NCI-H82 treated with DMSO at 0.1 percent for 48 hours (cell line): Measurements from ENCODE around the gene PAXIP1.
"Not testable (repeated sequence)": the region's sequence is repeated elsewhere in the genome, so short reads cannot be mapped to it uniquely, and the experiment has no call there.

Experiments
- DNase-seq: peaks from one replicate; lab custom pipeline; 2025; ENCODE audit not compliant: unreplicated experiment; lab: John Stamatoyannopoulos, UW

Gene PAXIP1

DNA sequence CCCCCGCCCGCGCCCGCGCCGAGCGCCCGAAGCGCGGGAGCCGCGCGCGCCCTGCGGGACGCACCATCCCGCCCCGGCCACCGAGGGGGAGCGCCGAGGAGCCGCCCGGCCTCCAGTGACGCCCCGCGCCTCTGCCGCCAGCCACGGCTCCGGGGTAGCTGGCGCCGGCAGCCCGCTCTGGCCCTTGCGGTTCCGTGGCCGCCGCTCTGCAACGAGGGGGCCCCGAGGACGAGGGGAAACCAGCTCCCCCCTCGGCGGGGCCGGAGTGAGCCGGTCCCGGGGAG lies at the start of gene PAXIP1:
TSS of gene PAXIP1 (minus strand) at position 33 of the 284 bp plus-strand sequence. CDS start 195 bp downstream, outside the sequence.
- DNase-seq = no peak

DNA sequence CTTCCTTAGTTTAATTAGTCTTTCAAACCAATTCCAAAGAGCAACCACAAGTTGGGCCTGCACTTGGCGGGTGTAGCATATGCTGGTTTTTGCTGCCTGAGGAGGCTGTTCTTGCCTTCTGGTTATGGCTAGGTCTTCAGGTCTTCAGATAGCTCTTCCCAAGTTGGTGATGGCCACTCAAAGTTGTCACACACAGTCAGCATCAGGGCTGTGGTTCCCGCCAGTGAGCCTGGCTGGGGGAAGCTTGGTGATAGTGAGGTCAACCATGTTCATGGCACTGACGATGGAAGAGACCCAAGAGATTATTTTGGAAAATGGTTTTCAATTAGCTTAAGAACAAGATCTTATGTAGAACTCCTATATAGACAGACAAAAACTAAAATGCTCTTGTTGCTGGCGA lies 48.4 kb upstream of the PAXIP1 start:
- DNase-seq = no peak

DNA sequence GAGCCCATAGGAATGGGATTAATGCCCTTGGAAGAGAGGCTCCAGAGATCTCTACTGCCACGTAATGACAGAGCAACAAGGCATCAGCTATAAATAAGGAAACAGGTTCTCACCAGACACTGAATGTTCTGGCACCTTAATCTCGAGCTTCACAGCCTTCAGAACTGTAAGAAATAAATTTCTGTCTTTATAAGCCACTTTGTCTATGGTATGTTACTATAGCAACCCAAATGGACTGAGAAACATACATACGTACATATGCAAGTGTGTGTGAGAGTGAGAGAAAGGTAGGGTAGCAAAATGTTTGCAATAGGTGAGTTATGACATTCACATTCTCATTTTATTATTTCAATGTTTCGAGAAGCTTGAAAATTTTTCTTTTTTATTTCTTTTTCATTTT lies 45.1 kb upstream of the PAXIP1 start:
- no peak for DNase-seq

DNA sequence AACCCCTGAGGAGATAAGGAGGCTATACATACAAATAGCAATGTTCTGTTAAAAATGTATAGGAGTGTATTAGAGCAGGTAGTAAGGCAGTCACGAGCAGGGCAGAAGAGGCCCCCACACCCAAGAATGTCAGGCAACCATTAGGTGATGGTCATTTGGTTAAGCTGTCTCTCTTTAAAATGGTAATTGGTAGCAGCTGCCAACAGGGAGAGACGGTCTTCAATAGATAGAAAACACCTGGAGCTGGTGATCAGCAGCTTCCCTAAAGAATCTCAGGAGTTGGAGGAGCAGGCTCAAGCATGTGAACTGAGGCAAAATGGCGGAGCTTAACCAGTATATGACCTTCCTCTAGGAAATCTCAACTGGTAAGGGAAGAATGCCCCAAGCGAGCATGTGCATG lies 40.8 kb upstream of the PAXIP1 start:
- no peak for DNase-seq

DNA sequence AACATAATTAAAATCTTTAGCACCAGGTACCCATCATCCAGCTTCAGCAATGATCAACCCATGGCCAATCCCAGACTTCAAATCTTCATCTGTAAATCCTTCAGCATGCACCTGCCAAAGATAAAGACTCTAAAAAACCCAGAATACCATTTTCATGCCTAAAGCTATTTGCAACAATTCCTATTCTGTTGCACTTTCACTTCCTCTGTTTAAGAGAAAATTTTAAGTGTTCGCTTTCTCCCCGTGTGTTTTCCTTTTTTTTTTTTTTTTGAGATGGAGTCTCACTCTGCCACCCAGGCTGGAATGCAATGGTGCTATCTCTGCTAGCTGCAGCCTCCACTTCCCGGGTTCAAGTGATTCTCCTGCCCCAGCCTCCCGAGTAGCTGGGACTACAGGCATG lies 35.4 kb upstream of the PAXIP1 start:
- DNase-seq = no peak

- DNase-seq = not testable (repeated sequence)
Measured at GRCh38 chr7:155034495-155034894, 31.6 kb upstream of the PAXIP1 start.

DNA sequence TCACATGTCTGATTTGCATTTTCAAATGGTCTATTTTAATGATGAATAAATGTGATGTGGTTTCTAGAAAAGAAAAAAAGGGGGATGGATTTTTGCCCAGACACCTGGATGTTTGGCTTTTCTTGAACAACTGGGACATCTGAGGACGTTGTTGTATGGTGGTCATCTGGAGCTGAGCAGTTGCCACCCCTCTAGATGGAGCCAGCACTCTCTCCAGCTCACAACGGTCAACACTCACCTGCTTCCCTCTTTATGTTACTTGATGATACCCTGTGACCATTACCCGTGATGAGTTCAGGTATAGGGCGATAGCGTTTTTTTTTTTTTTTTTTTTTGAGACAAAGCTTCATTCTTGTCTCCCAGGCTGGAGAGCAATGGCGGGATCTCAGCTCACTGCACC lies 30.1 kb upstream of the PAXIP1 start:
- no peak for DNase-seq

DNA sequence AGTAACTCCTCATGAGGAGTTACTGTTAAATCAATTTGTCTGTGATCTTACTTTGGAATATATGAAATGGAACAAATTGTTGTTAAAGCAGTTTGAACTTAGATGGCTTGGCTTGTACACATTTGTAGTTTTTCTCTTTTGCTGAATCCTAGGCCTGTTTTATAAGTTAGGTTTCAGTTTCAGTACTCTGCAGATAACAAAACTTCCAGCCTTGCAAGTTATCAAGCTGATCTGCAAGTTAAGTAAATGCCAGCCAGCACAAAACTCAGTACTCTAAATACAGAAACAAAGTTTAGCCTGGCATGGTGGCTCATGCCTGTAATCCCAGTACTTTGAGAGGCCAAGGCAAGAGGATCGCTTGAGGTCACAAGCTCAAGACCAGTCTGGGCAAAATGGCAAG lies 25.0 kb upstream of the PAXIP1 start:
- no peak for DNase-seq

DNA sequence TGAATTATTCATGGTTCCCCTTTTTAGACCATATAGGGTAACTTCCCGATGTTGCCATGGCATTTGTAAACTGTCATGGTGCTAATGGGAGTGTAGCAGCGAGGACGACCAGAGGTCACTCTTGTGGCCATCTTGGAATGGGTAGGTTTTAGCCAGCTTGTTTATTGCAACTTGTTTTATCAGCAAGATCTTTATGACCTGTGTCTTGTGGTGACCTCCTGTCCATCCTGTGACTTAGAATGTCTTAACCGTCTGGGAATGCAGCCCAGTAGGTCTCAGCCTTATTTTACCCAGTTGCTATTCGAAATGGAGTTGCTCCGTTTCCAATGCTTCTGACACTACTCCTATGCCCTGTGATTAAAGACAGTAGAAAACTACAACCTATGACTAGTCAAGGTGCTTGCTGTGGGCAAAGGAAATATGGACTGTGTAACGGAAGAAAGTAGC lies 18.8 kb upstream of the PAXIP1 start:
- DNase-seq = no peak

DNA sequence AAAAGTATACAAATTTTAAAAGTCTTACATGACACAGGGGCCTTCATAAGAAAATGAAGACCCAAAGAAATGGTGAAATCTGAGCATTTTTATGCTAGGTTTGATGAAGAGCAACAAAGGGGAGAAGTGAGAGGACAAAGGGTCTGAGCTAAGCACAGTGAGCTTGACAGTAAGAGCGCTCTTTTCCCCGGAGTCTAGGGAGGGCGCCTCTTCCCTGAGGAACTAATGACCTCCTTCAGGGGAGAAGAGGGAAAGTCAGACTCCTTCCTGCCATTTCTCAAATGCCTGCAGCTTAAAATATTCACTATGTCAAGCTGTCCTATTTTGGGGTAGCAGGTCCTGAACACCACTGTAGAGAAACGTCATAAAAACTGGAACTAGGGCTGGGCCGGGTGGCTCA lies 18.1 kb upstream of the PAXIP1 start:
- DNase-seq = no peak

- no peak for DNase-seq
Measured at GRCh38 chr7:155017834-155018233, 14.9 kb upstream of the PAXIP1 start.

DNA sequence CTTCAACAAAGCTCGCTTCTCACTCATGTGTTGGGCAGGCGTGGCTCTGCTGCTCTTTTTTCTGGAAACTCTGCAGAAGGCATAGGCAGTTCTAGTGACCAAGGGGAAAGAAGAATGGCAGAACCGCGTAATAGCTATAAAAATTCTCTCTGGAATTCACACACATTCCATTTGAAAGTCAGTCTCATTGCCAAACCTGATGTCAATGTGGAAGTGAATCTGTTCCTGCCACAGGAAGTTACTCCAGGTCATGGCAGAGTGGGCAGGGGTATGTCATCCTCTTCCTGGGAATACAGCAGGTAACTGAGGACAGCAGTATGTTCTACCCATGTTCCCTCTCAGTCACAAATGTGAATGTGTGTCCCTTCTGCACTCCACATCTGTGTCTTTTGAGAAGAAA lies 8.2 kb upstream of the PAXIP1 start:
- DNase-seq = no peak

GRCh38 chr7:155009570-155010157 lies 6.7 kb upstream of the PAXIP1 start:
- peak; percentile 6 for DNase-seq

- no peak for DNase-seq
Measured at GRCh38 chr7:155007947-155008346, 5.0 kb upstream of the PAXIP1 start.

GRCh38 chr7:155003376-155004214 lies 671 bp upstream of the PAXIP1 start:
- DNase-seq = peak; percentile 27

DNA sequence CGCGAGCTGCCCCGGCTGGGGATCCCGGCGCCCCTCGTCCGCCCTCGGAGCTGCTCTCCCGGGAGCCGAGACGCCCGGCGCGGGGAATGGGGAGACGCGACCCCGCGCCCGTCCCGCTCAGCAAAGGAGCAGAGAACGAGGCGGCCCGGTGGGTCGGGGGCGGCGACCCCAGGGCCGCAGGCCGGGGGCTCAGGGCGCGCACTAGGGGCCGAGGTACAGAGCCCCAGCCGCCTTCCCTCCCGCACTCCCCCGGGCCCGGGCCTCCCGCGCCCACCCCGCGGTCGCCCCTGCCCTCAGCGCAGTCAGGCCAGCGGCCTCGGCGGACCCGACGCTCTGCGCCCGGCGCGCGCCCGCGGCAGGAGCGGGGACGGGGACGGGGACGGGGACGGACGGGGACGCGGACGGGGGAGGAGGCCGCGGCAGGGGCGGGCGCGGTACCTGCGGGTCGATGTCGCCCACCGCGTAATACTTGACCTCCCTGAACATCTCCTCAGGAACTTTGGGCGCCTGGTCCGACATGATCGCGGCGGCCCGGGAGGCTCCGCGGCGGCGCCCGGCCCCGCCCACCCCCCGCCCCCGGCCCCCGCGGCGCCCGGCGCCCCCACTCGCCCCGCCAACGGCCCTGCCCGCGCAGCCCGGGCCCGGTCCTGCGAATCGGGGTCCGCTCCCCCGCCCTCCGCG lies 373 bp downstream of the PAXIP1 start:
- no peak for DNase-seq

- DNase-seq = no peak
Measured at GRCh38 chr7:155001756-155002410, 1.0 kb downstream of the PAXIP1 start.

GRCh38 chr7:155000795-155001194 lies 2.1 kb downstream of the PAXIP1 start:
- no peak for DNase-seq

- DNase-seq = no peak
Measured at GRCh38 chr7:154998481-154998880, 4.4 kb downstream of the PAXIP1 start.

- no peak for DNase-seq
Measured at GRCh38 chr7:154997840-154998370, 5.0 kb downstream of the PAXIP1 start.

GRCh38 chr7:154996756-154997155 lies 6.2 kb downstream of the PAXIP1 start:
- no peak for DNase-seq
